Loucy (cell line): ENCODE measurements around the gene TAOK2.

Experiments
- CTCF ChIP-seq: fragments of 200-600 bp; sonication (generic); conservative IDR thresholded peaks from 2 replicates; pipeline ENCODE4 v1.5.1; 2014; ENCODE audit warnings: mild to moderate bottlenecking, antibody characterized with exemption, low read length
- EZH2phosphoT487 ChIP-seq: fragments of 200-600 bp; IDR thresholded peaks from 2 replicates; pipeline ENCODE4 v1.6.1; 2018; ENCODE audit warnings: antibody characterized with exemption, mild to moderate bottlenecking, moderate library complexity, borderline replicate concordance

GRCh38 chr16:30004811-30005242, 31.2 kb downstream of the TAOK2 start:
- TF ChIP-seq CTCF (no peak), EZH2phosphoT487 (no peak)
